BLaER1 treated with 17β-estradiol and CSF1 and Interleukin-3, amounts not matched to agents 10 nM and 100 nM (cell line): ENCODE measurements around the gene LRWD1.
"Not testable (repeated sequence)": the region's sequence is repeated elsewhere in the genome, so short reads cannot be mapped to it uniquely, and the experiment has no call there.

Source experiments
- H3K27ac ChIP-seq, 11 experiments: shearing (Covaris generic); formaldehyde crosslinking; 2 replicates each; pipeline ENCODE4 v1.8.1; 2022
- H3K27me3 ChIP-seq, 11 experiments: shearing (Covaris generic); formaldehyde crosslinking; 2 replicates each; pipeline ENCODE4 v1.8.1; 2022
- H3K36me3 ChIP-seq, 11 experiments: shearing (Covaris generic); formaldehyde crosslinking; 2 replicates each; pipeline ENCODE4 v1.8.1; 2022
- H3K4me1 ChIP-seq, 10 experiments: shearing (Covaris generic); formaldehyde crosslinking; 2 replicates each; pipeline ENCODE4 v1.8.1; 2022
- H3K4me2 ChIP-seq, 11 experiments: shearing (Covaris generic); formaldehyde crosslinking; 2 replicates each; pipeline ENCODE4 v1.8.1; 2022
- H3K4me3 ChIP-seq, 10 experiments: shearing (Covaris generic); formaldehyde crosslinking; 2 replicates each; pipeline ENCODE4 v1.8.1; 2022
- H3K9ac ChIP-seq, 11 experiments: shearing (Covaris generic); formaldehyde crosslinking; 2 replicates each; pipeline ENCODE4 v1.8.1; 2022
- H3K9me3 ChIP-seq, 11 experiments: shearing (Covaris generic); formaldehyde crosslinking; replicated peaks in 1 of 11; 2 replicates each; pipeline ENCODE4 v1.8.1; 2022
- H4K20me1 ChIP-seq, 11 experiments: shearing (Covaris generic); formaldehyde crosslinking; 2 replicates each; pipeline ENCODE4 v1.8.1; 2022

Gene LRWD1

GRCh38 chr7:102516951-102517350, 52.2 kb downstream of the LRWD1 start:
- H3K27ac ChIP-seq, H3K27me3 ChIP-seq, H3K36me3 ChIP-seq, H3K9ac ChIP-seq, H3K9me3 ChIP-seq, H4K20me1 ChIP-seq, H3K4me2 ChIP-seq, H3K4me1 ChIP-seq, H3K4me3 ChIP-seq: not testable (repeated sequence)

GRCh38 chr7:102517550-102518147, 52.9 kb downstream of the LRWD1 start, which contains the start of gene RASA4B:
Gene RASA4B, minus strand, starts transcription at chr7:102517777. Its CDS starts 67 bp downstream, at chr7:102517710.
- not testable (repeated sequence) for H3K4me1 ChIP-seq, H3K27ac ChIP-seq, H3K9ac ChIP-seq, H3K36me3 ChIP-seq, H3K9me3 ChIP-seq, H3K4me3 ChIP-seq, H4K20me1 ChIP-seq, H3K27me3 ChIP-seq, H3K4me2 ChIP-seq

GRCh38 chr7:102520797-102521196, 56.0 kb downstream of the LRWD1 start:
- not testable (repeated sequence) for H4K20me1 ChIP-seq, H3K27me3 ChIP-seq

More at GRCh38 chr7:102520797-102521196, 56.0 kb downstream of the LRWD1 start:
- not testable (repeated sequence) for H3K9me3 ChIP-seq, H3K36me3 ChIP-seq, H3K4me3 ChIP-seq, H3K4me1 ChIP-seq, H3K4me2 ChIP-seq, H3K9ac ChIP-seq, H3K27ac ChIP-seq
